Astrocyte (in vitro differentiated cells and primary cell): ENCODE measurements around the gene PARL. TPM values are rescaled to one million over a fixed set of nuclear protein-coding genes. Genes with fewer than 3 reads are reported as not detected.

Experiments
- DNase-seq: peaks from one replicate; pipeline ENCODE4 v3.0.0-alpha.2; 2010; ENCODE audit warnings: low read depth
- FAIRE-seq: peaks from 2 replicates; lab custom pipeline; 2011; peaks lifted over from hg19 to GRCh38; lab: Jason Lieb, UNC
- H2AFZ ChIP-seq: 2 replicates; pipeline ENCODE4 v1.6.0; 2012; ENCODE audit warnings: low read depth, low read length, inconsistent platforms
- H3K27ac ChIP-seq: 2 replicates; pipeline ENCODE4 v1.5.1; 2011; ENCODE audit warnings: low read depth, low read length, inconsistent platforms
- H3K27me3 ChIP-seq: 2 replicates; pipeline ENCODE4 v1.6.0; 2011; ENCODE audit warnings: low read length, inconsistent platforms; ENCODE audit not compliant: insufficient read depth
- H3K36me3 ChIP-seq: 2 replicates; pipeline ENCODE4 v1.5.1; 2011; ENCODE audit warnings: low read length, inconsistent platforms; ENCODE audit not compliant: insufficient read depth
- H3K4me1 ChIP-seq: 2 replicates; pipeline ENCODE4 v1.5.1; 2011; ENCODE audit warnings: low read length, inconsistent platforms; ENCODE audit not compliant: insufficient read depth
- H3K4me2 ChIP-seq: 2 replicates; pipeline ENCODE4 v1.6.0; 2012; ENCODE audit warnings: low read length, inconsistent platforms
- H3K4me3 ChIP-seq: 2 replicates; pipeline ENCODE4 v1.5.1; 2011; ENCODE audit warnings: low read depth, mild to moderate bottlenecking, low read length, inconsistent platforms; ENCODE audit not compliant: insufficient read depth
- H3K79me2 ChIP-seq: 2 replicates; pipeline ENCODE4 v1.6.0; 2012; ENCODE audit warnings: mild to moderate bottlenecking, low read length, inconsistent platforms; ENCODE audit not compliant: insufficient read depth
- H3K9ac ChIP-seq: 2 replicates; pipeline ENCODE4 v1.6.0; 2012; ENCODE audit warnings: mild to moderate bottlenecking, low read length, inconsistent platforms
- H3K9me3 ChIP-seq: 2 replicates; pipeline ENCODE4 v1.5.1; 2012; ENCODE audit warnings: low read depth, mild to moderate bottlenecking, low read length, inconsistent platforms; ENCODE audit not compliant: insufficient read depth
- H4K20me1 ChIP-seq: 2 replicates; pipeline ENCODE4 v1.6.0; 2012; ENCODE audit warnings: low read length, inconsistent platforms; ENCODE audit not compliant: insufficient read depth
- H3K27ac Mint-ChIP-seq: one replicate; pipeline ENCODE4 v1.8.0; 2021; ENCODE audit warnings: mild to moderate bottlenecking, mixed read lengths; ENCODE audit not compliant: unreplicated experiment
- H3K27me3 Mint-ChIP-seq: one replicate; pipeline ENCODE4 v1.8.0; 2021; ENCODE audit warnings: low read depth, mixed read lengths; ENCODE audit not compliant: unreplicated experiment
- H3K36me3 Mint-ChIP-seq: one replicate; pipeline ENCODE4 v1.8.0; 2021; ENCODE audit warnings: low read depth, mixed read lengths; ENCODE audit not compliant: unreplicated experiment
- H3K4me1 Mint-ChIP-seq: one replicate; pipeline ENCODE4 v1.8.0; 2021; ENCODE audit warnings: low read depth, mixed read lengths; ENCODE audit not compliant: unreplicated experiment
- H3K4me3 Mint-ChIP-seq: one replicate; pipeline ENCODE4 v1.8.0; 2021; ENCODE audit warnings: mild to moderate bottlenecking, moderate library complexity, mixed read lengths; ENCODE audit not compliant: unreplicated experiment
- H3K9me3 Mint-ChIP-seq: one replicate; pipeline ENCODE4 v1.8.0; 2021; ENCODE audit warnings: mild to moderate bottlenecking, mixed read lengths; ENCODE audit not compliant: unreplicated experiment
- CTCF ChIP-seq: IDR thresholded peaks from 2 replicates; pipeline ENCODE4 v1.5.1; 2011; ENCODE audit warnings: low read depth, mild to moderate bottlenecking, inconsistent platforms, low read length, moderate library complexity; ENCODE audit not compliant: insufficient read depth
- EZH2 ChIP-seq: IDR thresholded peaks from 2 replicates; pipeline ENCODE4 v1.6.1; 2012; ENCODE audit warnings: mild to moderate bottlenecking, low read length, inconsistent platforms; ENCODE audit not compliant: insufficient read depth
- total RNA-seq: library from RNA; stranded (reverse); gene quantifications from 2 replicates; pipeline ENCODE4 v1.2.1, GENCODE V29; 2021

Gene PARL
- total RNA-seq, 1 donor from 2014 or later = 64.7 TPM

DNA sequence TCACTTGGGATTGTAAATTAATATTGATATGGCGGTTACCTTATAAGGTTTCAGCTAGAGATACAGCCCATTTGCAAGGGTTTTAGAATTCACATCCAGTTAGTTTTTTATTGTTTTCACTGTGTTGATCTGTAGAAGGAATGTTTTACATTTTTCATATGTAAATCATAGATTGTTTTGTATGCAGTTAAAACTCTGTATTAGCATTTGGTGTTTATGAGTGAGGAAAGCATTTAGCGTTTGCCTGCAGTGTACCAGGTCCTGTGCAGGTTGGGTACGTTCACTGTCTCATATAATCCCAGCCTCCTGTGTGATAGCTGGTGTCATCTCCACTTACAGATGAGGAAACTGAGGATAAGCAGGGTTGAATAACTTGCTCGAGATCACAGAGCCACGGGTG lies 83.1 kb downstream of the PARL start:
- Mint-ChIP-seq H3K27ac (no peak overlapping the region), H3K36me3 (peaks cover 29% of the 10 kb centered on the region), H3K4me1 (no peaks in the 10 kb centered on the region), H3K4me3 (no peak overlapping the region), H3K9me3 (no peaks in the 10 kb centered on the region), H3K27me3 (no peaks in the 10 kb centered on the region)
- no peak overlapping the region for H3K4me2 ChIP-seq
- no peak overlapping the region for H2AFZ ChIP-seq
- DNase-seq (no peak), FAIRE-seq (no peak)
- no peaks in the 10 kb centered on the region for H3K9me3 ChIP-seq
- H3K27me3 ChIP-seq = no peaks in the 10 kb centered on the region
- H3K27ac ChIP-seq = no peak overlapping the region
- no peak overlapping the region for H3K4me3 ChIP-seq
- no peaks in the 10 kb centered on the region for H3K79me2 ChIP-seq
- peaks cover 3% of the 10 kb centered on the region for H4K20me1 ChIP-seq
- H3K4me1 ChIP-seq = no peaks in the 10 kb centered on the region
- H3K9ac ChIP-seq = no peak overlapping the region
- H3K36me3 ChIP-seq = peaks cover 67% of the 10 kb centered on the region
- TF ChIP-seq CTCF (no peak), EZH2 (no peak)

DNA sequence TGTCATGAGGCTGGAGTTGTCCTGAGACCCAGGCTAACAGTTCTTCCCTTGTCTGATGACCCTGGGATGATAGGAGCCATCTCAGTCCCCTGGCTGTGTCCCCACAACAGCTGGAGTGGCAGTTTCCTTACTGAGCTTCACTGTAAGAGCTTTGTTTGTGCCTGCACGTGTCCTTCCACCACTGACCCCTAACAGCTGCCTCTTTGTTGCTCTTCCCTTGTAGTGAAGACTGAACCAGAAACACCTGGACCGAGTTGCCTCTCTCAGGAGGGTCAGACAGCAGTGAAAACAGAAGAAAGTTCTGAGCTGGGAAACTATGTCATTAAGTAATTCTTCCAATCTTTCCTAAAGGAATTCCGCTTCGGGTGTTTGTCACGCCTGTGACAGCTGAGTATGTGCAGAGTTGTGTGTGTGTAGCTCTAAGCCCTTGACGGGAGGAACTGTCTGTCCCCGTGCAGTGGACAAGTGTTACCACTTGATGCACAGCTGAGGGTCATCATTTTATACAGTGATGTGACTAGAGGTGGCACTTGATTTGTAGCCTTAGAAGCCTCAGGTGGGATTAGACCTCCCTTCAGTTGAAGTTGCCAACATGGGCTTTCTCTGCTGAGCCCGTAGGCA lies 84.3 kb downstream of the PARL start:
- no peak overlapping the region for H3K27ac ChIP-seq
- H3K36me3 Mint-ChIP-seq = peaks cover 27% of the 10 kb centered on the region
- no peaks in the 10 kb centered on the region for H3K4me1 ChIP-seq
- FAIRE-seq = no peak
- no peak overlapping the region for H3K4me3 Mint-ChIP-seq
- H3K79me2 ChIP-seq = no peaks in the 10 kb centered on the region
- no peaks in the 10 kb centered on the region for H3K9me3 ChIP-seq
- no peaks in the 10 kb centered on the region for H3K9me3 Mint-ChIP-seq
- peaks cover 3% of the 10 kb centered on the region for H4K20me1 ChIP-seq
- H2AFZ ChIP-seq = no peak overlapping the region
- H3K27me3 Mint-ChIP-seq = no peaks in the 10 kb centered on the region
- no peak for DNase-seq
- no peak overlapping the region for H3K27ac Mint-ChIP-seq
- no peak overlapping the region for H3K4me2 ChIP-seq
- H3K4me3 ChIP-seq = no peak overlapping the region
- no peaks in the 10 kb centered on the region for H3K4me1 Mint-ChIP-seq
- TF ChIP-seq CTCF (no peak), EZH2 (no peak)
- no peaks in the 10 kb centered on the region for H3K27me3 ChIP-seq
- H3K36me3 ChIP-seq = peaks cover 59% of the 10 kb centered on the region
- H3K9ac ChIP-seq = no peak overlapping the region

- peaks cover 56% of the 10 kb centered on the region for H3K36me3 ChIP-seq
- no peak overlapping the region for H3K4me3 ChIP-seq
- H3K36me3 Mint-ChIP-seq = peaks cover 26% of the 10 kb centered on the region
Measured at GRCh38 chr3:183799461-183799860, 85.2 kb downstream of the PARL start.

More at GRCh38 chr3:183799461-183799860, 85.2 kb downstream of the PARL start:
- no peaks in the 10 kb centered on the region for H3K27me3 ChIP-seq
- Mint-ChIP-seq H3K4me1 (no peaks in the 10 kb centered on the region), H3K27ac (peak overlapping the region; percentile 48), H3K9me3 (no peaks in the 10 kb centered on the region), H3K27me3 (no peaks in the 10 kb centered on the region), H3K4me3 (no peak overlapping the region)
- H3K4me1 ChIP-seq = no peaks in the 10 kb centered on the region
- H3K27ac ChIP-seq = no peak overlapping the region
- peaks cover 3% of the 10 kb centered on the region for H4K20me1 ChIP-seq
- DNase-seq (no peak), FAIRE-seq (no peak)
- H2AFZ ChIP-seq = no peak overlapping the region
- H3K9me3 ChIP-seq = no peaks in the 10 kb centered on the region
- H3K9ac ChIP-seq = no peak overlapping the region
- TF ChIP-seq EZH2 (no peak), CTCF (no peak)
- no peaks in the 10 kb centered on the region for H3K79me2 ChIP-seq
- no peak overlapping the region for H3K4me2 ChIP-seq
